ENCODE results near the gene APOA1.

DNA sequence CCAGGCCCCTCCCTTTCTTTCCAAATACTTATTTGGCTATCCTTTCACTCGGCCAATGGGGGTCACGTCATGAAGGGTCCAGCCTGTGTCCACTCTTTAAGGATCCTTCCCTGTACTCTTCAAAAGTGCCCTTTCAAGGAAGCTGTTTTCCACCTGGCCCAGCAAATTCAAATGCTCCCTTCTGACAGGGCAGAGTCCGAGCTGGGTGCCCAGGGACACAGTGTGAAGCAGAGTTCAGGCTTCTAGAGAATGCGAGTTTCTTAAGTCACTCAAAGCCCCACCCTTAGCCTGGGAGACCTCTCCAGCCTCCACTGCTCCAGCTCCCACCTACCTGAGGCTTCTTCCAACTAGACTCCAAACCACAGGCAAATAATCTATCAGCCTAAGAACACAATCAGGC lies 5.5 kb upstream of the APOA1 start:
- TF ChIP-seq EZH2 (IDR thresholded peaks at IDR 0.05; ENCODE audit: borderline replicate concordance, control insufficient read depth, low read depth, low read length), result no peak
- TF ChIP-seq ZBED1 (IDR thresholded peaks at IDR 0.05; ENCODE audit: borderline replicate concordance), result no peak
- no peak for TF ChIP-seq RB1 (IDR thresholded peaks at IDR 0.05; ENCODE audit: borderline replicate concordance)
